Activated CD4-positive, alpha-beta T cell treated with anti-CD3 and anti-CD28 coated beads, Interleukin-2, amount 50 U/mL, for 24 hours (primary cell): ENCODE results near the gene PADI4.

Experiments
- DNase-seq, 2 donors: peaks; one replicate each; pipeline ENCODE4 v3.0.0-alpha.2; 2020; ENCODE audit warnings: low read depth in 1 of 2, low spot score in 1 of 2

The PADI4 gene

GRCh38 chr1:17307946-17308345, at the start of gene PADI4:
PADI4 (plus strand) TSS chr1:17308197; CDS start chr1:17308223, 26 bp downstream.
- no peak for DNase-seq

- DNase-seq = no peak
Measured at GRCh38 chr1:17258758-17259130, 49.3 kb upstream of the PADI4 start.

- no peak for DNase-seq
Measured at GRCh38 chr1:17259233-17259873, 48.6 kb upstream of the PADI4 start.

- DNase-seq = no peak
Measured at GRCh38 chr1:17260264-17260663, 47.7 kb upstream of the PADI4 start.

- no peak for DNase-seq
Measured at GRCh38 chr1:17260738-17261137, 47.3 kb upstream of the PADI4 start.

GRCh38 chr1:17263936-17264335, 44.1 kb upstream of the PADI4 start:
- no peak for DNase-seq

- DNase-seq = no peak
Measured at GRCh38 chr1:17264470-17264869, 43.5 kb upstream of the PADI4 start.

- DNase-seq = no peak
Measured at GRCh38 chr1:17265162-17265561, 42.8 kb upstream of the PADI4 start.

- no peak for DNase-seq
Measured at GRCh38 chr1:17265950-17266349, 42.0 kb upstream of the PADI4 start.

GRCh38 chr1:17270891-17271765, 36.9 kb upstream of the PADI4 start:
- no peak for DNase-seq

GRCh38 chr1:17272066-17272465, 35.9 kb upstream of the PADI4 start:
- no peak for DNase-seq

GRCh38 chr1:17272646-17273045, 35.4 kb upstream of the PADI4 start:
- DNase-seq = no peak

- DNase-seq = no peak
Measured at GRCh38 chr1:17273096-17273495, 34.9 kb upstream of the PADI4 start.

GRCh38 chr1:17274186-17275170, 33.5 kb upstream of the PADI4 start:
- DNase-seq = peak in 1 of 2 donors; percentile 4

GRCh38 chr1:17276568-17276967, 31.4 kb upstream of the PADI4 start:
- no peak for DNase-seq

GRCh38 chr1:17277511-17278159, 30.4 kb upstream of the PADI4 start:
- no peak for DNase-seq

GRCh38 chr1:17278996-17279830, 28.8 kb upstream of the PADI4 start:
- no peak for DNase-seq

- DNase-seq = no peak
Measured at GRCh38 chr1:17280436-17280835, 27.6 kb upstream of the PADI4 start.

- DNase-seq = no peak
Measured at GRCh38 chr1:17280894-17281293, 27.1 kb upstream of the PADI4 start.

- no peak for DNase-seq
Measured at GRCh38 chr1:17281775-17282181, 26.2 kb upstream of the PADI4 start.
